Activated CD4-positive, alpha-beta T cell treated with anti-CD3 and anti-CD28 coated beads, Interleukin-2, amount 10 ng/mL, durations not matched to agents 7 days and 5 days (primary cell): Measurements from ENCODE around the gene WDR12. TPM values are rescaled to one million over a fixed set of nuclear protein-coding genes. Genes with fewer than 3 reads are reported as not detected.

Source experiments
- CTCF ChIA-PET: fragments of 350-600 bp; sonication (Branson Sonifier 250); formaldehyde crosslinking; loops from one replicate; lab custom pipeline; 2021; ENCODE audit warnings: antibody characterized with exemption; lab: Charles Lee
- POLR2A ChIA-PET: fragments of 350-600 bp; sonication (Branson Sonifier 250); formaldehyde crosslinking; loops from one replicate; lab custom pipeline; 2021; ENCODE audit warnings: antibody characterized with exemption; lab: Charles Lee
- DNase-seq: peaks from one replicate; pipeline ENCODE4 v3.0.0-alpha.2; 2020
- H3K27ac Mint-ChIP-seq: one replicate; pipeline ENCODE4 v1.8.0; 2021; ENCODE audit warnings: mild to moderate bottlenecking, moderate library complexity, mixed read lengths
- H3K27me3 Mint-ChIP-seq: one replicate; pipeline ENCODE4 v1.8.0; 2021; ENCODE audit warnings: mixed read lengths
- H3K36me3 Mint-ChIP-seq: one replicate; pipeline ENCODE4 v1.8.0; 2021; ENCODE audit warnings: low read depth, mixed read lengths
- H3K4me1 Mint-ChIP-seq: one replicate; pipeline ENCODE4 v1.8.0; 2021; ENCODE audit warnings: mixed read lengths
- H3K4me3 Mint-ChIP-seq: one replicate; pipeline ENCODE4 v1.8.0; 2021; ENCODE audit warnings: mild to moderate bottlenecking, moderate library complexity, mixed read lengths
- H3K9me3 Mint-ChIP-seq: one replicate; pipeline ENCODE4 v1.8.0; 2021; ENCODE audit warnings: mixed read lengths
- total RNA-seq, 2 experiments: library from RNA; stranded (reverse); gene quantifications; one replicate each; pipeline ENCODE4 v1.2.3, GENCODE V29; 2021

The WDR12 gene
- total RNA-seq, 2 experiments from 2014 or later = 44.2 to 51.4 TPM

DNA sequence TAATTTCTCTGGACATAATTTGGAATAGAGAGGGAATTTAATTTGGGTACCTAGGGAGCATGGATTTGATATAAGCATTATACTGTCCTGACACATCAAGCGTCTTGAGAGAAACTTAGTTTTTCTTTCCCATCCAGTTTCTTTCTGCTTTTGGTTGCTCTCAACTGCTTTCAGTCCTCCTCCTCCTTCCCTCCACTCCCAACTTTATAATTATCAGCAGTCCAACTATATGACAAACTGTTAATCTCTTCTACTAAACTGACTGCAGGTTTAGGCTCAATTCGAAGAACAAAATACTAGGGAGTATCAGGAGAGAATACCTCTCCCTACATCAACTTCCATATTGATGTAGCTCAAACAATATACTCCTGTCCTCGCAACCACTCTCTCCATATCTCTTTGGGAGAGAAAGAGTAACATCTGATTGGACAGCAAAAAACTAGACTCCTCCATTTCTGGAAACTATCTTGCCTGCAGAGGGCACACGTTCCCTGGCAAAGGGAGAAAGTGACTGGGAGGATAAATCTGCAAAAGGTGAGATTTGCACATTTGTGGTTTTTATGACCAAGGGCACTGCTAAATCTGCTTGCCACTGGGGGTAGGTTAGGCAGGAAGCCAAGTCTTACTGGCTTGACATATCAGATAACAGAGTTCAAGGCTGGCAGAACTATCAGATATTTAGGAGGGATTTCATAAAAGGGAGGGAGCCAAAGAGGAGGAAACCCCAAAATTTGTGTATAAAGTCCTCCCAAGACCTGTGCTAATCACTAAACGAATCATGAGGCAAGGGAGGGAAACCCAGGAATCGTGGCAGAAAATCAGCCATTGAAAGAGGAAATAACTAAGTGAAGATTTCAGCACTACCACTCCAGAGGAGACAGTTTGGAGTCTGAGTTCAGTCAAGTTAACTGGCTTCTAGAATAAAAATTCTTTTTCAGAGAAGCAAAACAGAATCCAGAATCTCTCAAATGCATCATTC is 79.9 kb downstream of the WDR12 start:
- ChIA-PET CTCF (interaction anchor here (0.6 kb wide), 1 partner anchor 450 kb away, joined by 3 read pairs; no protein-coding TSS in a partner anchor), POLR2A (no interaction called here)
- Mint-ChIP-seq H3K27ac (no peak overlapping the region), H3K27me3 (no peaks in the 10 kb centered on the region), H3K4me1 (peaks cover 14% of the 10 kb centered on the region), H3K9me3 (no peaks in the 10 kb centered on the region), H3K36me3 (no peaks in the 10 kb centered on the region), H3K4me3 (no peak overlapping the region)
- DNase-seq = peak; percentile 69

DNA sequence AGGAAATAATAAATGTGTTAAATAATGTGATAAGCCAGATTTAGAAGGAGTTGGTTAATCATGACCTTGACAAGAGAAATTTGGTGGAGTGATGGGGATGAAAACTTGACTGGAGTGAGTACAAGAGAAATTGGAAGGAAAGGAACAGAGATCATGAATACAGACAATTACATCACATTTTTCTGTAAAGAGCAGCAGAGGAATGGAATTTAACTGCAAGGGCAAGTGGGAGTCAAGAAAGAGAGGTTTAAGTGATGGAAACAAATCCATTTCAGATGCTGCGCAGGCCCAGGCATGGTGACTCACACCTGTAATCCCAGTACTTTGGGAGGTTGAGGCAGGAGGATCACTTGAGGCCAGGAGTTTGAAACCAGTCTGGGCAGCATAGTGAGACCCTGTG is 86.6 kb downstream of the WDR12 start:
- Mint-ChIP-seq H3K27me3 (no peaks in the 10 kb centered on the region), H3K36me3 (no peaks in the 10 kb centered on the region), H3K4me3 (no peak overlapping the region), H3K4me1 (no peaks in the 10 kb centered on the region), H3K9me3 (no peaks in the 10 kb centered on the region), H3K27ac (no peak overlapping the region)
- POLR2A ChIA-PET = no interaction called here
- DNase-seq = no peak
- CTCF ChIA-PET = no interaction called here

Other genes with a start within 250 kb of the WDR12 start
- 1 to 10 TPM; 6.6 to 7.6 TPM for gene ICA1L, start 39.9 kb downstream of the WDR12 start, total RNA-seq
- gene CARF, start 602 bp upstream of the WDR12 start, total RNA-seq = 10 to 100 TPM; 11.9 to 13.3 TPM
- 10 to 100 TPM in 1 of 2 experiments, 1 to 10 TPM in 1; 8.3 to 13.2 TPM for gene NBEAL1, start 103.2 kb upstream of the WDR12 start, total RNA-seq